Activated CD4-positive, alpha-beta T cell treated with anti-CD3 and anti-CD28 coated beads, Interleukin-2, amount 10 ng/mL, durations not matched to agents 24 days and 14 days (primary cell): Measurements from ENCODE around the gene RALGAPB. TPM values are rescaled to one million over a fixed set of nuclear protein-coding genes. Genes with fewer than 3 reads are reported as not detected.
"Not testable (repeated sequence)": the region's sequence is repeated elsewhere in the genome, so short reads cannot be mapped to it uniquely, and the experiment has no call there.

ENCODE experiments used
- DNase-seq: peaks from one replicate; pipeline ENCODE4 v3.0.0; 2022
- H3K27ac Mint-ChIP-seq: one replicate; pipeline ENCODE4 v1.8.0; 2022; ENCODE audit warnings: mild to moderate bottlenecking, mixed read lengths
- H3K27me3 Mint-ChIP-seq: one replicate; pipeline ENCODE4 v1.8.0; 2022; ENCODE audit warnings: mixed read lengths
- H3K36me3 Mint-ChIP-seq: one replicate; pipeline ENCODE4 v1.8.0; 2022; ENCODE audit warnings: low read depth, mild to moderate bottlenecking, mixed read lengths
- H3K4me1 Mint-ChIP-seq: one replicate; pipeline ENCODE4 v1.8.0; 2021; ENCODE audit warnings: mixed read lengths
- H3K4me3 Mint-ChIP-seq: one replicate; pipeline ENCODE4 v1.8.0; 2022; ENCODE audit warnings: mild to moderate bottlenecking, moderate library complexity, mixed read lengths
- H3K9me3 Mint-ChIP-seq: one replicate; pipeline ENCODE4 v1.8.0; 2021; ENCODE audit warnings: mixed read lengths
- intact Hi-C: fragments of 100-400 bp; cut with micrococcal nuclease; formaldehyde crosslinking; loops from one replicate; pipeline ENCODE4 v1.15.1; 2023
- total RNA-seq: library from RNA; stranded (reverse); gene quantifications from 2 replicates; pipeline ENCODE4 v1.2.3, GENCODE V29; 2022

Gene RALGAPB
- total RNA-seq, 1 donor from 2014 or later: 29.8 TPM

- no peak within 1 kb of the TSS for H3K4me3 Mint-ChIP-seq
Observed at GRCh38 chr20:38581013-38581412, 108.4 kb downstream of the RALGAPB start, which contains the start of gene ADIG. Gene ADIG (plus strand): TSS chr20:38581197. CDS start chr20:38581251, 54 bp downstream.

GRCh38 chr20:38581830-38582358 is 109.3 kb downstream of the RALGAPB start:
- DNase-seq: no peak
- H3K4me3 Mint-ChIP-seq: no peak overlapping the region
- H3K9me3 Mint-ChIP-seq: no peaks in the 10 kb centered on the region
- H3K27me3 Mint-ChIP-seq: peaks cover 2% of the 10 kb centered on the region
- no peaks in the 10 kb centered on the region for H3K4me1 Mint-ChIP-seq
- H3K36me3 Mint-ChIP-seq: peaks cover 2% of the 10 kb centered on the region
- H3K27ac Mint-ChIP-seq: no peak overlapping the region
- intact Hi-C loops: no loop called here

More at GRCh38 chr20:38581013-38581412, 108.4 kb downstream of the RALGAPB start, which contains the start of gene ADIG:
- Mint-ChIP-seq H3K9me3 (no peaks in the 10 kb centered on the region), H3K4me1 (no peaks in the 10 kb centered on the region), H3K36me3 (peaks cover 8% of the 10 kb centered on the region), H3K27ac (no peak within 1 kb of the TSS), H3K27me3 (peaks cover 2% of the 10 kb centered on the region)
- intact Hi-C loops: no loop called here
- DNase-seq: no peak

- H3K9me3 Mint-ChIP-seq: no peaks in the 10 kb centered on the region
- no peak overlapping the region for H3K27ac Mint-ChIP-seq
- no peak for DNase-seq
- no peaks in the 10 kb centered on the region for H3K36me3 Mint-ChIP-seq
- H3K4me1 Mint-ChIP-seq: no peaks in the 10 kb centered on the region
- intact Hi-C loops: no loop called here
- no peak overlapping the region for H3K4me3 Mint-ChIP-seq
- peaks cover 2% of the 10 kb centered on the region for H3K27me3 Mint-ChIP-seq
Observed at GRCh38 chr20:38583306-38583705, 110.7 kb downstream of the RALGAPB start.

GRCh38 chr20:38584099-38584763 is 111.6 kb downstream of the RALGAPB start:
- peaks cover 2% of the 10 kb centered on the region for H3K27me3 Mint-ChIP-seq
- no peak for DNase-seq
- intact Hi-C loops: no loop called here
- no peaks in the 10 kb centered on the region for H3K36me3 Mint-ChIP-seq
- no peaks in the 10 kb centered on the region for H3K4me1 Mint-ChIP-seq
- no peak overlapping the region for H3K4me3 Mint-ChIP-seq
- H3K9me3 Mint-ChIP-seq: no peaks in the 10 kb centered on the region
- no peak overlapping the region for H3K27ac Mint-ChIP-seq

GRCh38 chr20:38585404-38586180 is 112.9 kb downstream of the RALGAPB start:
- H3K9me3 Mint-ChIP-seq: no peaks in the 10 kb centered on the region
- H3K27ac Mint-ChIP-seq: no peak overlapping the region
- peaks cover 2% of the 10 kb centered on the region for H3K27me3 Mint-ChIP-seq
- no peak overlapping the region for H3K4me3 Mint-ChIP-seq
- no peaks in the 10 kb centered on the region for H3K36me3 Mint-ChIP-seq
- DNase-seq: no peak
- H3K4me1 Mint-ChIP-seq: no peaks in the 10 kb centered on the region
- intact Hi-C loops: no loop called here

- intact Hi-C loops: no loop called here
- Mint-ChIP-seq H3K27me3 (peaks cover 2% of the 10 kb centered on the region), H3K4me1 (no peaks in the 10 kb centered on the region)
Observed at GRCh38 chr20:38586181-38586525, 113.5 kb downstream of the RALGAPB start.

GRCh38 chr20:38588303-38588702 is 115.7 kb downstream of the RALGAPB start:
- H3K27ac Mint-ChIP-seq: no peak overlapping the region
- no peaks in the 10 kb centered on the region for H3K9me3 Mint-ChIP-seq
- intact Hi-C loops: no loop called here
- peaks cover 2% of the 10 kb centered on the region for H3K27me3 Mint-ChIP-seq
- no peaks in the 10 kb centered on the region for H3K4me1 Mint-ChIP-seq
- H3K36me3 Mint-ChIP-seq: no peaks in the 10 kb centered on the region
- H3K4me3 Mint-ChIP-seq: no peak overlapping the region
- DNase-seq: no peak

More at GRCh38 chr20:38586181-38586525, 113.5 kb downstream of the RALGAPB start:
- Mint-ChIP-seq H3K36me3 (no peaks in the 10 kb centered on the region), H3K9me3 (no peaks in the 10 kb centered on the region), H3K27ac (no peak overlapping the region), H3K4me3 (no peak overlapping the region)
- DNase-seq: no peak

- Mint-ChIP-seq H3K27me3 (peaks cover 2% of the 10 kb centered on the region), H3K4me3 (no peak overlapping the region), H3K4me1 (no peaks in the 10 kb centered on the region), H3K36me3 (no peaks in the 10 kb centered on the region), H3K9me3 (no peaks in the 10 kb centered on the region), H3K27ac (no peak overlapping the region)
- no peak for DNase-seq
- intact Hi-C loops: no loop called here
Observed at GRCh38 chr20:38589351-38589750, 116.7 kb downstream of the RALGAPB start.

- Mint-ChIP-seq H3K4me1 (no peaks in the 10 kb centered on the region), H3K36me3 (no peaks in the 10 kb centered on the region), H3K27ac (no peak overlapping the region), H3K9me3 (no peaks in the 10 kb centered on the region), H3K4me3 (no peak overlapping the region), H3K27me3 (peaks cover under 1% of the 10 kb centered on the region)
- DNase-seq: no peak
- intact Hi-C loops: no loop called here
Observed at GRCh38 chr20:38589967-38590675, 117.5 kb downstream of the RALGAPB start.

- no peak for DNase-seq
- intact Hi-C loops: no loop called here
- no peaks in the 10 kb centered on the region for H3K36me3 Mint-ChIP-seq
- H3K27ac Mint-ChIP-seq: no peak overlapping the region
- H3K4me3 Mint-ChIP-seq: no peak overlapping the region
- H3K27me3 Mint-ChIP-seq: no peaks in the 10 kb centered on the region
- H3K9me3 Mint-ChIP-seq: no peaks in the 10 kb centered on the region
- no peaks in the 10 kb centered on the region for H3K4me1 Mint-ChIP-seq
Observed at GRCh38 chr20:38590676-38591473, 118.2 kb downstream of the RALGAPB start.

- no peaks in the 10 kb centered on the region for H3K4me1 Mint-ChIP-seq
- H3K9me3 Mint-ChIP-seq: no peaks in the 10 kb centered on the region
- no peak for DNase-seq
- intact Hi-C loops: no loop called here
- H3K4me3 Mint-ChIP-seq: no peak overlapping the region
- no peak overlapping the region for H3K27ac Mint-ChIP-seq
- no peaks in the 10 kb centered on the region for H3K27me3 Mint-ChIP-seq
- no peaks in the 10 kb centered on the region for H3K36me3 Mint-ChIP-seq
Observed at GRCh38 chr20:38591474-38592410, 119.1 kb downstream of the RALGAPB start.

GRCh38 chr20:38592411-38592790 is 119.8 kb downstream of the RALGAPB start:
- H3K27ac Mint-ChIP-seq, intact Hi-C loops, H3K9me3 Mint-ChIP-seq, H3K36me3 Mint-ChIP-seq, H3K4me1 Mint-ChIP-seq, H3K4me3 Mint-ChIP-seq, H3K27me3 Mint-ChIP-seq, DNase-seq: not testable (repeated sequence)
